SU-DHL-6 (cell line): ENCODE data around the gene BFAR.
A peak's percentile ranks its signal among the peaks of the same experiment; 100 is the strongest.

Experiments
- H2AFZ ChIP-seq: fragments of 200-600 bp; sonication (generic); 2 replicates; pipeline ENCODE4 v1.6.1; 2014; ENCODE audit warnings: low read depth, mild to moderate bottlenecking, moderate library complexity, mixed read lengths, antibody characterized with exemption, low read length; ENCODE audit not compliant: severe bottlenecking
- H3F3A ChIP-seq: fragments of 200-600 bp; shearing (Covaris generic); 2 replicates; pipeline ENCODE4 v1.6.0; 2016; ENCODE audit warnings: antibody characterized with exemption, mild to moderate bottlenecking; ENCODE audit not compliant: insufficient read depth
- H3K27ac ChIP-seq: fragments of 200-600 bp; sonication (generic); 2 replicates; pipeline ENCODE4 v1.5.1; 2016; ENCODE audit warnings: low read depth, mild to moderate bottlenecking, low read length, moderate library complexity, mixed read lengths
- H3K27me3 ChIP-seq: fragments of 200-600 bp; sonication (generic), shearing (Covaris generic); 2 replicates; pipeline ENCODE4 v1.6.0; 2014; ENCODE audit warnings: mild to moderate bottlenecking, low read length
- H3K36me3 ChIP-seq: fragments of 200-600 bp; sonication (generic); 2 replicates; pipeline ENCODE4 v1.6.1; 2014; ENCODE audit warnings: mild to moderate bottlenecking, low read length, mixed read lengths
- H3K4me2 ChIP-seq: fragments of 300-600, 200-600 bp; shearing (Covaris generic), sonication (generic); 2 replicates; pipeline ENCODE4 v1.6.0; 2014; ENCODE audit warnings: low read length, low read depth, mild to moderate bottlenecking; ENCODE audit not compliant: poor library complexity, severe bottlenecking
- H3K4me3 ChIP-seq: fragments of 200-600 bp; sonication (generic); 2 replicates; pipeline ENCODE4 v1.5.1; 2014; ENCODE audit warnings: antibody characterized with exemption, low read length, mild to moderate bottlenecking, mixed read lengths; ENCODE audit not compliant: insufficient read depth, poor library complexity, severe bottlenecking
- H3K79me2 ChIP-seq: fragments of 200-600 bp; sonication (generic); 2 replicates; pipeline ENCODE4 v1.6.1; 2014; ENCODE audit warnings: mild to moderate bottlenecking, low read length, moderate library complexity; ENCODE audit not compliant: insufficient read depth
- H3K9ac ChIP-seq: fragments of 200-600 bp; sonication (generic); 2 replicates; pipeline ENCODE4 v1.7.0; 2014; ENCODE audit warnings: mild to moderate bottlenecking, low read length
- H3K9me2 ChIP-seq: fragments of 200-600 bp; sonication (generic); replicated peaks from 2 replicates; pipeline ENCODE4 v1.6.1; 2014; ENCODE audit warnings: low read length; ENCODE audit not compliant: insufficient read depth
- H3K9me3 ChIP-seq: fragments of 200-600 bp; sonication (generic); 2 replicates; pipeline ENCODE4 v1.6.1; 2014; ENCODE audit warnings: low read length, mixed read lengths; ENCODE audit not compliant: insufficient read depth
- H4K20me1 ChIP-seq: fragments of 200-600 bp; sonication (generic); 2 replicates; pipeline ENCODE4 v1.6.1; 2014; ENCODE audit warnings: low read depth, mild to moderate bottlenecking, antibody characterized with exemption, low read length, moderate library complexity, mixed read lengths
- EZH2phosphoT487 ChIP-seq: fragments of 200-600 bp; sonication (generic), shearing (Covaris generic); conservative IDR thresholded peaks from 2 replicates; pipeline ENCODE4 v1.6.1; 2018; ENCODE audit warnings: mild to moderate bottlenecking, antibody characterized with exemption, low read length, moderate library complexity, mixed read lengths
- TF ChIP-seq, protein P1 (sequence below): fragments of 200-600 bp; sonication (generic); IDR thresholded peaks from one replicate; pipeline ENCODE4 v1.5.1; 2017; ENCODE audit warnings: antibody characterized with exemption, mild to moderate bottlenecking, low read length, moderate library complexity; ENCODE audit not compliant: insufficient read depth, poor library complexity, severe bottlenecking

BFAR gene, protein sequence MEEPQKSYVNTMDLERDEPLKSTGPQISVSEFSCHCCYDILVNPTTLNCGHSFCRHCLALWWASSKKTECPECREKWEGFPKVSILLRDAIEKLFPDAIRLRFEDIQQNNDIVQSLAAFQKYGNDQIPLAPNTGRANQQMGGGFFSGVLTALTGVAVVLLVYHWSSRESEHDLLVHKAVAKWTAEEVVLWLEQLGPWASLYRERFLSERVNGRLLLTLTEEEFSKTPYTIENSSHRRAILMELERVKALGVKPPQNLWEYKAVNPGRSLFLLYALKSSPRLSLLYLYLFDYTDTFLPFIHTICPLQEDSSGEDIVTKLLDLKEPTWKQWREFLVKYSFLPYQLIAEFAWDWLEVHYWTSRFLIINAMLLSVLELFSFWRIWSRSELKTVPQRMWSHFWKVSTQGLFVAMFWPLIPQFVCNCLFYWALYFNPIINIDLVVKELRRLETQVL

DNA sequence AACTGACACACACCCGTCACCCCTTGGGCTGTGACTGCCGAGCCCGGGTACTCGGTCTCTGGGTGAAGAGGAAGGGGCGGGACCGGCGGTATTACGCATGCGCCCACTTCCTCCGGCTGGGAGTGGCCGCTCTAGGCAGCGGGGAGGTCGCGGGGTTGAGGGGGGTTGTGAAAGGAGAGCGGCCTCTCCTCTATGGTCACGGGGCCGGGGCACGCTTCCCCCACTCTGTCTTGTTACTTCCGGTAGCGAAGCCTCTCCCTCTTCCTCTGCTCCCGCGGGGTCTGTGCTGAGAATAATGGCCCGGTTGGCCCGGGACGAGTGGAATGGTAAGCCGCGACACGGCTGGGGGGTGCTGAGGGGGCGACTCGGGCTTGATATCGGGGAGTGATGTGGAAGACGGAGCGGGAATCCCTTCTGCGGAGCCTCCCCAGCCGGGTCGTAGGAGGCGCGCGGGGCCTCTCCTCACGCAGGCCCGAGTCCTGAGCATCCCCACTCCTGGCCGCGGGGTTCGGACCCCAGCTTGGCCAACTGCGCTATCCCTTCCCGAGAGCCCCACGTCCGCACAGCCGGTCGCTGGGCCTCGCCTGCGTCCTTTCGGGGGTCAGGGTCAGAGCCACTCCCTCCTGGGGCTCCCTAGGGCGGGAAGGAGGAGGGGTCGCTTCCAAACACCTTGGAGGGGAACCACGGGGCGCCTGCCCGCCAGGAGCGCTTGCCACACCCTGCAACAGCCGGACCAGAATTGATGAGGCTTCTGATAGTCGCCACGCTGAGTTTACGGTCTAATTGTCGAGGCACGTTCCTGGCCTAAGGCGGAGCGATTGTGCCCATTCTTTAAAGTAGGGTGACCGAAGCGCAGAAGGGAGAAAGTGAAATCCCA is at the start of gene BFAR:
Gene BFAR, plus strand, starts transcription at position 259 of the 877 bp plus-strand sequence. CDS start 11,396 bp downstream, outside the sequence.
- TF ChIP-seq EZH2phosphoT487, result no peak
- Histone ChIP-seq H3K9me3 (no peaks in the 10 kb centered on the region), H3K27ac (peak within 1 kb of the TSS; percentile 80), H3K4me3 (peak within 1 kb of the TSS; percentile 98), H2AFZ (peak within 1 kb of the TSS; percentile 50), H4K20me1 (peaks cover 22% of the 10 kb centered on the region), H3K9ac (peak within 1 kb of the TSS; percentile 99), H3K79me2 (peaks cover 68% of the 10 kb centered on the region), H3K4me2 (peak within 1 kb of the TSS; percentile 96), H3F3A (peaks cover 3% of the 10 kb centered on the region; the same call in 1 of the 2 replicates), H3K36me3 (peaks cover 6% of the 10 kb centered on the region), H3K27me3 (no peaks in the 10 kb centered on the region), H3K9me2 (no peaks in the 10 kb centered on the region)

DNA sequence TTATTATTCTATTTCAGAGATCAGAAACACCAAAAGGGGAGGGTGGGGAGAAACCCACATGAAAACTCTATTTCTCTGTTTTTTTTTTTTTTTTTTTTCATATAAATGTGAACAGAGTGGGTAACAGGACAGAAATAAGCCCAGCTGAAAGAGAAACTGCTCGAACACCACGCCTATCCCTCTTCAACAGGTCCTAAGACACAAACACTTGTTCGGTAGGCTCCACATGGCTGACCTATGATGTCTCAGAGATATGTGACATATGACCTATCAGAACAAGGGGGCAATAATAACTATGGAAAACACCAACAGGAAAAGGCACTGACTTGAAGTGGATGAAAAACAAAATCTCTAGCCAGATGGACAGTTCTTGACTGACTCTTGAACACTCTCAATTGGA is 47.5 kb upstream of the BFAR start:
- Histone ChIP-seq H3F3A (no peaks in the 10 kb centered on the region), H4K20me1 (no peaks in the 10 kb centered on the region), H3K79me2 (no peaks in the 10 kb centered on the region; the same call in 1 of the 2 replicates), H3K9me3 (no peaks in the 10 kb centered on the region), H3K4me3 (no peak overlapping the region), H3K9ac (no peak overlapping the region), H3K27me3 (no peaks in the 10 kb centered on the region), H3K4me2 (no peak overlapping the region), H3K36me3 (peaks cover 53% of the 10 kb centered on the region), H3K9me2 (no peaks in the 10 kb centered on the region), H2AFZ (no peak overlapping the region), H3K27ac (no peak overlapping the region)
- TF ChIP-seq EZH2phosphoT487, result no peak
- TF ChIP-seq, protein P1, sequence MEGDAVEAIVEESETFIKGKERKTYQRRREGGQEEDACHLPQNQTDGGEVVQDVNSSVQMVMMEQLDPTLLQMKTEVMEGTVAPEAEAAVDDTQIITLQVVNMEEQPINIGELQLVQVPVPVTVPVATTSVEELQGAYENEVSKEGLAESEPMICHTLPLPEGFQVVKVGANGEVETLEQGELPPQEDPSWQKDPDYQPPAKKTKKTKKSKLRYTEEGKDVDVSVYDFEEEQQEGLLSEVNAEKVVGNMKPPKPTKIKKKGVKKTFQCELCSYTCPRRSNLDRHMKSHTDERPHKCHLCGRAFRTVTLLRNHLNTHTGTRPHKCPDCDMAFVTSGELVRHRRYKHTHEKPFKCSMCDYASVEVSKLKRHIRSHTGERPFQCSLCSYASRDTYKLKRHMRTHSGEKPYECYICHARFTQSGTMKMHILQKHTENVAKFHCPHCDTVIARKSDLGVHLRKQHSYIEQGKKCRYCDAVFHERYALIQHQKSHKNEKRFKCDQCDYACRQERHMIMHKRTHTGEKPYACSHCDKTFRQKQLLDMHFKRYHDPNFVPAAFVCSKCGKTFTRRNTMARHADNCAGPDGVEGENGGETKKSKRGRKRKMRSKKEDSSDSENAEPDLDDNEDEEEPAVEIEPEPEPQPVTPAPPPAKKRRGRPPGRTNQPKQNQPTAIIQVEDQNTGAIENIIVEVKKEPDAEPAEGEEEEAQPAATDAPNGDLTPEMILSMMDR, result no peak

DNA sequence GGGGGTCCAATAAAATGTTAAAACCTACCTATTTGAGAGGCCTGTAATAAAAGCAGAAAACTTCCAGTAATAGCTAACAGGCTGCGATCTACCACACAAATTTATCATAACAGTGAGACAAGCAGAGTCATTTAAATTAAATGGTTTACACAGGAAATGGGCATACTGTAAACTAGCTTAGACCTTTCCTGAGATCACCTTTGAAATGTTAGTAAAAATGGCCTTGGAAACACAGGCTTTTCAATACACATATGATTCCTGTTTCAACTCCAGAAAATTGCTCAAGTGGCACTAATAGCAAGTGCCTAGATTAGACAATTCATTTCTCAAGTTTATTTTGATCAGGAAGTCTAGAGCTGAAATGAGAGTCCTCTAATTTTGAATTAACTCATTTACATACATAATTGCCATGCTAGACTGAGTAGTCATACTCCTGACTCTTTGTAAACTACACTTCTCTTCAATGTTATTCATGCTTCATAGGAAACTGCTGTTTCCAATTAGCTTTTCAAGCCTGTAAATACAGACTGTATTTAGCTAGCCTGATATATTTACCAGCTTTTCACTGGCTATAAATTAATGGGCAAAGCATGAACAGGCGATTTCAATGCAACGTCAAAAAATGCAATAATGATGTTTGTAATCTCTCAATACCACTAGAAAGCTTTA is 46.0 kb upstream of the BFAR start:
- no peaks in the 10 kb centered on the region for H4K20me1 ChIP-seq
- H3K36me3 ChIP-seq, result peaks cover 52% of the 10 kb centered on the region
- no peaks in the 10 kb centered on the region for H3K27me3 ChIP-seq
- H3K9ac ChIP-seq, result no peak overlapping the region
- no peak for TF ChIP-seq EZH2phosphoT487
- TF ChIP-seq, protein P1, result no peak
- no peak overlapping the region for H3K4me3 ChIP-seq
- no peaks in the 10 kb centered on the region for H3K9me3 ChIP-seq
- H3K27ac ChIP-seq, result no peak overlapping the region
- no peaks in the 10 kb centered on the region for H3F3A ChIP-seq
- H3K79me2 ChIP-seq, result no peaks in the 10 kb centered on the region; the same call in 1 of the 2 replicates
- no peak overlapping the region for H3K4me2 ChIP-seq
- no peaks in the 10 kb centered on the region for H3K9me2 ChIP-seq
- H2AFZ ChIP-seq, result no peak overlapping the region
